IMR-90 (cell line): ENCODE data around the gene P2RY2. TPM values are rescaled to one million over a fixed set of nuclear protein-coding genes. Genes with fewer than 3 reads are reported as not detected.

Experiments used
- ATAC-seq: fragments of 200-7000 bp; cut with Tn5 transposase; 2 replicates; pipeline ENCODE4 v1.9.1; 2020; ENCODE audit warnings: low read depth, mild to moderate bottlenecking, moderate library complexity
- BruUV-seq: library from RNA; stranded (reverse); fragments of 400-500 nt; replicated peaks from 2 replicates; lab custom pipeline; 2021; lab: Mats Ljungman, UMichigan
- CTCF ChIA-PET: fragments of 300-600 bp; formaldehyde crosslinking; extraction: SDS; loops from one replicate; lab custom pipeline; 2021; ENCODE audit warnings: antibody characterized with exemption; lab: Yijun Ruan, JAX
- POLR2A ChIA-PET: fragments of 300-600 bp; sonication (Branson Sonifier 250); formaldehyde crosslinking; loops from one replicate; lab custom pipeline; 2022; ENCODE audit warnings: antibody characterized with exemption; ENCODE audit not compliant: unreplicated experiment; lab: Charles Lee
- DNase-seq: peaks from one replicate; pipeline ENCODE4 v3.0.0; 2013
- H2AFZ ChIP-seq: replicated peaks from 2 replicates; pipeline ENCODE3; 2013; ENCODE audit warnings: low read length, mild to moderate bottlenecking; ENCODE audit not compliant: poor library complexity
- H2AK5ac ChIP-seq: 2 replicates; pipeline ENCODE4 v1.6.1; 2013; ENCODE audit warnings: low read depth, low read length, inconsistent platforms
- H2AK9ac ChIP-seq: replicated peaks from 2 replicates; pipeline ENCODE3; 2013; ENCODE audit warnings: mild to moderate bottlenecking, low read depth, low read length, moderate library complexity; ENCODE audit not compliant: poor library complexity
- H2BK120ac ChIP-seq: 2 replicates; pipeline ENCODE4 v1.6.1; 2013; ENCODE audit warnings: low read depth, low read length, inconsistent platforms
- H2BK15ac ChIP-seq: 3 replicates; pipeline ENCODE4 v1.6.1; 2013; ENCODE audit warnings: low read depth, low read length, inconsistent platforms
- H2BK20ac ChIP-seq: 2 replicates; pipeline ENCODE4 v1.6.1; 2013; ENCODE audit warnings: low read depth, mild to moderate bottlenecking, inconsistent platforms, low read length, moderate library complexity
- H2BK5ac ChIP-seq: 2 replicates; pipeline ENCODE4 v1.6.1; 2013; ENCODE audit warnings: mild to moderate bottlenecking, low read depth, low read length, inconsistent platforms; ENCODE audit not compliant: poor library complexity, severe bottlenecking
- H3K14ac ChIP-seq: replicated peaks from 2 replicates; pipeline ENCODE4 v1.6.1; 2013; ENCODE audit warnings: low read depth, low read length, inconsistent platforms
- H3K18ac ChIP-seq: 2 replicates; pipeline ENCODE4 v1.6.1; 2013; ENCODE audit warnings: low read depth, low read length, control low read depth
- H3K23ac ChIP-seq: 2 replicates; pipeline ENCODE4 v1.6.1; 2013; ENCODE audit warnings: low read depth, low read length, inconsistent platforms
- H3K27ac ChIP-seq: 2 replicates; pipeline ENCODE4 v1.5.1; 2013; ENCODE audit warnings: mild to moderate bottlenecking, control low read depth, low read length; ENCODE audit not compliant: insufficient read depth
- H3K27me3 ChIP-seq: 2 replicates; pipeline ENCODE4 v1.6.1; 2013; ENCODE audit warnings: low read length; ENCODE audit not compliant: control insufficient read depth, insufficient read depth
- H3K36me3 ChIP-seq: 2 replicates; pipeline ENCODE4 v1.6.1; 2013; ENCODE audit warnings: low read length, mixed read lengths; ENCODE audit not compliant: control insufficient read depth, insufficient read depth
- H3K4ac ChIP-seq: 2 replicates; pipeline ENCODE4 v1.6.1; 2013; ENCODE audit warnings: low read depth, low read length, inconsistent platforms
- H3K4me1 ChIP-seq: 2 replicates; pipeline ENCODE4 v1.6.1; 2013; ENCODE audit warnings: low read length, mixed read lengths; ENCODE audit not compliant: control insufficient read depth, insufficient read depth
- H3K4me2 ChIP-seq: 2 replicates; pipeline ENCODE4 v1.6.1; 2013; ENCODE audit warnings: low read depth, mild to moderate bottlenecking, control low read depth, low read length, moderate library complexity
- H3K4me3 ChIP-seq: 2 replicates; pipeline ENCODE4 v1.5.1; 2013; ENCODE audit warnings: low read depth, mild to moderate bottlenecking, control low read depth, low read length, moderate library complexity; ENCODE audit not compliant: insufficient read depth
- H3K56ac ChIP-seq: 2 replicates; pipeline ENCODE4 v1.6.1; 2013; ENCODE audit warnings: low read length, inconsistent platforms; ENCODE audit not compliant: insufficient read depth; ENCODE audit errors: extremely low read depth
- H3K79me1 ChIP-seq, 2 experiments: 2 replicates each; pipeline ENCODE4 v1.6.1; 2013; ENCODE audit warnings: low read length in 2 of 2, inconsistent platforms in 1 of 2, low read depth in 1 of 2
- H3K9ac ChIP-seq: 2 replicates; pipeline ENCODE4 v1.6.1; 2013; ENCODE audit warnings: low read depth, low read length, control low read depth
- H3K9me1 ChIP-seq: 2 replicates; pipeline ENCODE4 v1.6.1; 2013; ENCODE audit warnings: low read length, inconsistent platforms; ENCODE audit not compliant: insufficient read depth
- H3K9me3 ChIP-seq: 2 replicates; pipeline ENCODE4 v1.6.1; 2013; ENCODE audit warnings: low read length; ENCODE audit not compliant: control insufficient read depth, insufficient read depth
- H4K20me1 ChIP-seq: 2 replicates; pipeline ENCODE4 v1.6.1; 2013; ENCODE audit warnings: low read length, inconsistent platforms; ENCODE audit not compliant: insufficient read depth
- H4K5ac ChIP-seq: 2 replicates; pipeline ENCODE4 v1.6.1; 2013; ENCODE audit warnings: mild to moderate bottlenecking, low read depth, low read length, control low read depth
- H4K8ac ChIP-seq, 2 experiments: 2 replicates each; pipeline ENCODE4 v1.6.1; 2013; ENCODE audit warnings: low read depth in 2 of 2, low read length in 2 of 2, control low read depth in 1 of 2, inconsistent platforms in 1 of 2
- H4K91ac ChIP-seq: 2 replicates; pipeline ENCODE4 v1.6.1; 2013; ENCODE audit warnings: low read depth, low read length, inconsistent platforms; ENCODE audit not compliant: insufficient read depth
- BHLHE40 ChIP-seq: fragments of 150-350 bp; IDR thresholded peaks from 2 replicates; pipeline ENCODE4 v1.6.1; 2016; ENCODE audit warnings: mild to moderate bottlenecking, low read depth, low read length
- CHD1 ChIP-seq: IDR thresholded peaks from 2 replicates; pipeline ENCODE4 v1.6.1; 2012; ENCODE audit warnings: low read depth, low read length, improper control_type of control experiment
- ELK1 ChIP-seq: fragments of 150-350 bp; IDR thresholded peaks from 2 replicates; pipeline ENCODE4 v1.6.1; 2016; ENCODE audit warnings: low read depth, mild to moderate bottlenecking, low read length, moderate library complexity, borderline replicate concordance
- FOS ChIP-seq: fragments of 150-350 bp; IDR thresholded peaks from 2 replicates; pipeline ENCODE4 v1.6.1; 2016; ENCODE audit warnings: low read depth, low read length
- MAFK ChIP-seq: IDR thresholded peaks from 2 replicates; pipeline ENCODE4 v1.6.1; 2012; ENCODE audit warnings: low read depth, low read length, improper control_type of control experiment
- MAZ ChIP-seq: IDR thresholded peaks from 2 replicates; pipeline ENCODE4 v1.6.1; 2012; ENCODE audit warnings: low read depth, mild to moderate bottlenecking, low read length, improper control_type of control experiment, moderate library complexity, borderline replicate concordance
- MXI1 ChIP-seq: IDR thresholded peaks from 2 replicates; pipeline ENCODE4 v1.6.1; 2012; ENCODE audit warnings: low read depth, mild to moderate bottlenecking, low read length, moderate library complexity, borderline replicate concordance
- NFE2L2 ChIP-seq: fragments of 150-350 bp; IDR thresholded peaks from 2 replicates; pipeline ENCODE4 v1.6.1; 2016; ENCODE audit warnings: low read depth, mild to moderate bottlenecking, low read length
- POLR2A ChIP-seq: IDR thresholded peaks from 2 replicates; pipeline ENCODE4 v1.6.1; 2012; ENCODE audit warnings: mild to moderate bottlenecking, low read depth, low read length
- RAD21 ChIP-seq: IDR thresholded peaks from 2 replicates; pipeline ENCODE4 v1.6.1; 2012; ENCODE audit warnings: low read length, improper control_type of control experiment
- RFX5 ChIP-seq: IDR thresholded peaks from 2 replicates; pipeline ENCODE4 v1.8.0; 2012; ENCODE audit warnings: low read depth, mild to moderate bottlenecking, low read length, moderate library complexity
- SMC3 ChIP-seq: fragments of 150-350 bp; IDR thresholded peaks from 2 replicates; pipeline ENCODE4 v1.6.1; 2016; ENCODE audit warnings: low read depth, mild to moderate bottlenecking, antibody characterized with exemption, low read length, moderate library complexity
- dilution Hi-C: fragments of 300-500 bp; cut with HindIII; formaldehyde crosslinking; loops from one replicate; pipeline ENCODE4 v1.14.3; 2018; ENCODE audit warnings: low sequenced_read_pairs; ENCODE audit not compliant: unreplicated experiment
- in situ Hi-C: fragments of 300-500 bp; cut with MboI; formaldehyde crosslinking; loops from 3 replicates; pipeline ENCODE4 v1.14.3; 2019; ENCODE audit warnings: low sequenced_read_pairs, inconsistent platforms, mixed read lengths
- intact Hi-C: fragments of 100-400 bp; cut with micrococcal nuclease; formaldehyde crosslinking; loops from 2 replicates; pipeline ENCODE4 v1.10.0; 2022
- polyA plus RNA-seq, 3 experiments: library from polyadenylated mRNA; depleted of rRNA; stranded (reverse); fragments of >200 nt; gene quantifications; 2 replicates each; pipeline ENCODE4 v1.2.3, GENCODE V29; 2012; ENCODE audit warnings: low replicate concordance in 1 of 3
- total RNA-seq: library from RNA; depleted of rRNA; stranded (reverse); fragments of >200 nt; gene quantifications from 2 replicates; pipeline ENCODE4 v1.2.3, GENCODE V29; 2012
- TF ChIP-seq, protein P1 (sequence below): fragments of 150-350 bp; IDR thresholded peaks from 2 replicates; pipeline ENCODE4 v1.6.1; 2017; ENCODE audit warnings: mild to moderate bottlenecking, antibody characterized with exemption, low read length, low read depth
- TF ChIP-seq, protein P2 (sequence below): conservative IDR thresholded peaks from 2 replicates; pipeline ENCODE4 v1.5.1; 2012; ENCODE audit warnings: mild to moderate bottlenecking, low read depth, low read length, improper control_type of control experiment

P2RY2 gene
- total and polyA plus RNA-seq, 2 of the 4 experiments (the other 2 are of a cell fraction) = not detected

DNA sequence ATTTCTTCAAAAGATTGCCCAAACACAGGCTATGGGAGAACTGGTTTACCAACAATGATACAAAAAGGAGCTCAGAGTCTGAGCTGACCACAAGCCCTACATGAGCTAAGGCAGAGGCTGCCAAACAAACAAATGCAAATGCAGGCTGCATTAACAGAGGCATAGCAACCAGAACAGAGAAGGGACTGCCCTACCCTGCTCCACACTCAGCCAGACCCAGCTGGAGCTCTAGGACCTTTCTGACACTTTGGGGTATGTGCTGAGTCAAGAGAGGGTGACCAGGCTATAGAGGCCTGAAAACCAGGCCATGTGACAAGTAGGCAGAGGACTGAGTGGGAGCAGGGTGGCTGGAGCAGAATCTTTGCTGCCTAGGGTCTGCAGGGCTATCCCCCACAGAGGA is 17.8 kb upstream of the P2RY2 start:
- peak; percentile 44 for ATAC-seq
- CTCF ChIA-PET = no interaction called here

More for the DNA sequence above, 17.8 kb upstream of the P2RY2 start:
- H2BK20ac ChIP-seq = no peak overlapping the region
- H3K4me1 ChIP-seq = no peaks in the 10 kb centered on the region
- intact Hi-C loops (no loop called here), dilution Hi-C loops (no loop called here), in situ Hi-C loops (no loop called here)
- no peak overlapping the region for H4K91ac ChIP-seq
- no TSS peak for BruUV-seq
- H3K4me2 ChIP-seq = no peak overlapping the region
- no peak for DNase-seq
- H2AK9ac ChIP-seq = no peak overlapping the region
- no peak overlapping the region for H4K5ac ChIP-seq
- H3K4me3 ChIP-seq = no peak overlapping the region
- H3K9ac ChIP-seq = no peak overlapping the region
- no peak overlapping the region for H2AK5ac ChIP-seq
- H3K9me1 ChIP-seq = no peaks in the 10 kb centered on the region; the same call in 1 of the 2 replicates
- H2BK120ac ChIP-seq = no peak overlapping the region
- H2AFZ ChIP-seq = no peak overlapping the region
- H3K18ac ChIP-seq = no peak overlapping the region
- no peaks in the 10 kb centered on the region for H3K36me3 ChIP-seq
- H3K9me3 ChIP-seq = no peaks in the 10 kb centered on the region
- H2BK15ac ChIP-seq = no peak overlapping the region
- peaks cover 16% of the 10 kb centered on the region for H3K27me3 ChIP-seq
- TF ChIP-seq FOS (no peak), SMC3 (no peak), NFE2L2 (no peak), RAD21 (no peak), MAFK (no peak), POLR2A (no peak), RFX5 (no peak), MAZ (no peak), CHD1 (no peak), ELK1 (no peak), BHLHE40 (no peak), MXI1 (no peak)
- TF ChIP-seq, protein P1, sequence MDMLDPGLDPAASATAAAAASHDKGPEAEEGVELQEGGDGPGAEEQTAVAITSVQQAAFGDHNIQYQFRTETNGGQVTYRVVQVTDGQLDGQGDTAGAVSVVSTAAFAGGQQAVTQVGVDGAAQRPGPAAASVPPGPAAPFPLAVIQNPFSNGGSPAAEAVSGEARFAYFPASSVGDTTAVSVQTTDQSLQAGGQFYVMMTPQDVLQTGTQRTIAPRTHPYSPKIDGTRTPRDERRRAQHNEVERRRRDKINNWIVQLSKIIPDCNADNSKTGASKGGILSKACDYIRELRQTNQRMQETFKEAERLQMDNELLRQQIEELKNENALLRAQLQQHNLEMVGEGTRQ = no peak
- TF ChIP-seq, protein P2, sequence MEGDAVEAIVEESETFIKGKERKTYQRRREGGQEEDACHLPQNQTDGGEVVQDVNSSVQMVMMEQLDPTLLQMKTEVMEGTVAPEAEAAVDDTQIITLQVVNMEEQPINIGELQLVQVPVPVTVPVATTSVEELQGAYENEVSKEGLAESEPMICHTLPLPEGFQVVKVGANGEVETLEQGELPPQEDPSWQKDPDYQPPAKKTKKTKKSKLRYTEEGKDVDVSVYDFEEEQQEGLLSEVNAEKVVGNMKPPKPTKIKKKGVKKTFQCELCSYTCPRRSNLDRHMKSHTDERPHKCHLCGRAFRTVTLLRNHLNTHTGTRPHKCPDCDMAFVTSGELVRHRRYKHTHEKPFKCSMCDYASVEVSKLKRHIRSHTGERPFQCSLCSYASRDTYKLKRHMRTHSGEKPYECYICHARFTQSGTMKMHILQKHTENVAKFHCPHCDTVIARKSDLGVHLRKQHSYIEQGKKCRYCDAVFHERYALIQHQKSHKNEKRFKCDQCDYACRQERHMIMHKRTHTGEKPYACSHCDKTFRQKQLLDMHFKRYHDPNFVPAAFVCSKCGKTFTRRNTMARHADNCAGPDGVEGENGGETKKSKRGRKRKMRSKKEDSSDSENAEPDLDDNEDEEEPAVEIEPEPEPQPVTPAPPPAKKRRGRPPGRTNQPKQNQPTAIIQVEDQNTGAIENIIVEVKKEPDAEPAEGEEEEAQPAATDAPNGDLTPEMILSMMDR = no peak
- H3K14ac ChIP-seq = no peak overlapping the region
- H2BK5ac ChIP-seq = no peak overlapping the region
- H3K56ac ChIP-seq = no peak overlapping the region
- H4K20me1 ChIP-seq = no peaks in the 10 kb centered on the region
- H3K27ac ChIP-seq = no peak overlapping the region
- POLR2A ChIA-PET = no interaction called here
- no peak overlapping the region for H3K23ac ChIP-seq
- H3K79me1 ChIP-seq = no peaks in the 10 kb centered on the region
- no peak overlapping the region for H4K8ac ChIP-seq
- H3K4ac ChIP-seq = no peak overlapping the region
